HEK293T (cell line): ENCODE results near the gene PAOX.

Source experiments
- ARNT ChIP-seq: fragments of 450-650 bp; IDR thresholded peaks from 2 replicates; pipeline ENCODE4 v1.6.1; 2017; ENCODE audit warnings: mild to moderate bottlenecking
- BHLHE40 ChIP-seq: fragments of 450-650 bp; IDR thresholded peaks from 2 replicates; pipeline ENCODE4 v1.6.1; 2016; ENCODE audit warnings: mild to moderate bottlenecking, moderate library complexity, borderline replicate concordance
- ELF4 ChIP-seq: fragments of 450-650 bp; IDR thresholded peaks from 2 replicates; pipeline ENCODE4 v1.6.1; 2017; ENCODE audit warnings: antibody characterized with exemption
- FOXA1 ChIP-seq: fragments of 450-650 bp; IDR thresholded peaks from 2 replicates; pipeline ENCODE4 v1.6.1; 2016; ENCODE audit warnings: mild to moderate bottlenecking
- FOXK2 ChIP-seq: fragments of 450-650 bp; IDR thresholded peaks from 2 replicates; pipeline ENCODE4 v1.6.1; 2016; ENCODE audit warnings: mild to moderate bottlenecking
- FOXM1 ChIP-seq: fragments of 450-650 bp; IDR thresholded peaks from 2 replicates; pipeline ENCODE4 v1.6.1; 2017; ENCODE audit warnings: mild to moderate bottlenecking, borderline replicate concordance
- HDGF ChIP-seq: fragments of 450-650 bp; IDR thresholded peaks from 2 replicates; pipeline ENCODE4 v1.6.1; 2017; ENCODE audit warnings: antibody characterized with exemption, borderline replicate concordance
- L3MBTL2 ChIP-seq: fragments of 450-650 bp; conservative IDR thresholded peaks from 2 replicates; pipeline ENCODE4 v1.6.1; 2016; ENCODE audit warnings: mild to moderate bottlenecking
- LEF1 ChIP-seq: fragments of 450-650 bp; IDR thresholded peaks from 2 replicates; pipeline ENCODE4 v1.6.1; 2017; ENCODE audit warnings: mild to moderate bottlenecking, borderline replicate concordance
- NFRKB ChIP-seq: fragments of 450-650 bp; IDR thresholded peaks from 2 replicates; pipeline ENCODE4 v1.6.1; 2016; ENCODE audit warnings: mild to moderate bottlenecking, moderate library complexity
- SP1 ChIP-seq: fragments of 450-650 bp; IDR thresholded peaks from 2 replicates; pipeline ENCODE4 v1.6.1; 2017
- SUZ12 ChIP-seq: fragments of 450-650 bp; IDR thresholded peaks from 2 replicates; pipeline ENCODE4 v1.6.1; 2016; ENCODE audit warnings: mild to moderate bottlenecking
- TARDBP ChIP-seq: fragments of 450-650 bp; IDR thresholded peaks from 2 replicates; pipeline ENCODE4 v1.6.1; 2016
- ZNF384 ChIP-seq: fragments of 450-650 bp; IDR thresholded peaks from 2 replicates; pipeline ENCODE4 v1.6.1; 2016

- TF ChIP-seq L3MBTL2 (no peak), SUZ12 (no peak), FOXM1 (no peak), LEF1 (no peak), NFRKB (no peak), ARNT (no peak), HDGF (no peak), ELF4 (no peak), BHLHE40 (no peak), FOXK2 (no peak), TARDBP (no peak), ZNF384 (no peak), SP1 (no peak), FOXA1 (no peak)
Measured at GRCh38 chr10:133332936-133333699, 45.9 kb upstream of the PAOX start.
